GM12878 (cell line): Measurements from ENCODE around the gene DLST. TPM values are rescaled to one million over a fixed set of nuclear protein-coding genes. Genes with fewer than 3 reads are reported as not detected.

ENCODE experiments used
- ATAC-seq: fragments of 200-7000 bp; cut with Tn5 transposase; 3 replicates; pipeline ENCODE4 v1.9.1; 2020; ENCODE audit warnings: mild to moderate bottlenecking, moderate library complexity
- BruUV-seq: library from RNA; stranded (reverse); fragments of 400-500 nt; replicated peaks from 2 replicates; lab custom pipeline; 2021; lab: Mats Ljungman, UMichigan
- CTCF ChIA-PET: fragments of 300-600 bp; sonication (Branson Sonifier 250); formaldehyde crosslinking; extraction: SDS; loops from one replicate; lab custom pipeline; 2021; ENCODE audit warnings: inconsistent platforms; lab: Yijun Ruan, JAX
- POLR2A ChIA-PET: fragments of 350-600 bp; formaldehyde crosslinking; extraction: SDS; loops from one replicate; lab custom pipeline; 2021; ENCODE audit warnings: inconsistent platforms; lab: Charles Lee
- RAD21 ChIA-PET: fragments of 300-600 bp; sonication (Branson Sonifier 250); formaldehyde crosslinking; loops from one replicate; lab custom pipeline; 2023; ENCODE audit warnings: antibody characterized with exemption; ENCODE audit not compliant: unreplicated experiment; lab: Charles Lee
- SMC1A ChIA-PET: fragments of 300-600 bp; sonication (Branson Sonifier 250); formaldehyde crosslinking; loops from one replicate; lab custom pipeline; 2023; ENCODE audit not compliant: unreplicated experiment, uncharacterized antibody; lab: Charles Lee
- DNase-seq: peaks from one replicate; pipeline ENCODE4 v3.0.0-alpha.2; 2011; ENCODE audit warnings: low read depth, low spot score
- FAIRE-seq: peaks from 3 replicates; lab custom pipeline; 2011; peaks lifted over from hg19 to GRCh38; lab: Jason Lieb, UNC
- H2AFZ ChIP-seq: 2 replicates; pipeline ENCODE4 v1.6.0; 2011; ENCODE audit warnings: low read depth, low read length, control low read depth; ENCODE audit not compliant: control insufficient read depth
- H3K27ac ChIP-seq: 2 replicates; pipeline ENCODE4 v1.5.1; 2011; ENCODE audit warnings: control low read depth; ENCODE audit not compliant: control insufficient read depth, insufficient read depth
- H3K27me3 ChIP-seq, 2 experiments: replicated peaks in 1 of 2; 2 replicates each; pipeline versions ENCODE4 v1.6.0 to v1.6.1; 2011; ENCODE audit warnings: low read length in 1 of 2; ENCODE audit not compliant: control insufficient read depth in 2 of 2, insufficient read depth in 2 of 2
- H3K36me3 ChIP-seq, 2 experiments: 2 replicates each; pipeline ENCODE4 v1.5.1; 2011; ENCODE audit warnings: low read length in 1 of 2; ENCODE audit not compliant: control insufficient read depth in 2 of 2, insufficient read depth in 2 of 2
- H3K4me1 ChIP-seq: 2 replicates; pipeline ENCODE4 v1.6.1; 2011; ENCODE audit warnings: mild to moderate bottlenecking, low read length, moderate library complexity, mixed read lengths; ENCODE audit not compliant: control insufficient read depth, insufficient read depth
- H3K4me2 ChIP-seq: 2 replicates; pipeline ENCODE4 v1.6.0; 2011; ENCODE audit warnings: control low read depth; ENCODE audit not compliant: control insufficient read depth, insufficient read depth
- H3K4me3 ChIP-seq: fragments of 200-600 bp; sonication (generic); 2 replicates; pipeline ENCODE4 v1.5.1; 2016
- H3K79me2 ChIP-seq: 2 replicates; pipeline ENCODE4 v1.6.0; 2011; ENCODE audit warnings: low read length; ENCODE audit not compliant: control insufficient read depth, insufficient read depth
- H3K9ac ChIP-seq: 2 replicates; pipeline ENCODE4 v1.8.0; 2011; ENCODE audit warnings: low read length, control low read depth, mixed read lengths; ENCODE audit not compliant: control insufficient read depth, insufficient read depth
- H3K9me3 ChIP-seq: replicated peaks from 3 replicates; pipeline ENCODE4 v1.5.1; 2011; ENCODE audit warnings: mild to moderate bottlenecking, low read length; ENCODE audit not compliant: control insufficient read depth, insufficient read depth
- H4K20me1 ChIP-seq: 2 replicates; pipeline ENCODE4 v1.6.0; 2011; ENCODE audit not compliant: control insufficient read depth, insufficient read depth
- ATF7 ChIP-seq: fragments of 450-650 bp; IDR thresholded peaks from 2 replicates; pipeline ENCODE4 v1.6.1; 2016; ENCODE audit warnings: low read depth, mild to moderate bottlenecking
- CREB1 ChIP-seq: IDR thresholded peaks from 2 replicates; pipeline ENCODE4 v1.6.1; 2012; ENCODE audit warnings: low read depth, mild to moderate bottlenecking, inconsistent platforms
- ETV6 ChIP-seq, 2 experiments: fragments of 450-650 bp in 1 of 2; IDR thresholded peaks in 1 of 2; conservative IDR thresholded peaks in 1 of 2; 2 replicates each; pipeline ENCODE4 v1.6.1; 2014; ENCODE audit warnings: antibody characterized with exemption in 1 of 2, borderline replicate concordance in 1 of 2, low read depth in 1 of 2, mild to moderate bottlenecking in 1 of 2, moderate library complexity in 1 of 2
- EZH2 ChIP-seq: IDR thresholded peaks from 2 replicates; pipeline ENCODE4 v1.6.1; 2012; ENCODE audit warnings: low read depth, mild to moderate bottlenecking, control low read depth, inconsistent platforms, low read length, borderline replicate concordance; ENCODE audit not compliant: control insufficient read depth
- FOXK2 ChIP-seq: fragments of 450-650 bp; IDR thresholded peaks from 2 replicates; pipeline ENCODE4 v1.6.1; 2017; ENCODE audit warnings: mild to moderate bottlenecking, moderate library complexity
- HCFC1 ChIP-seq: fragments of 150-350 bp; IDR thresholded peaks from 2 replicates; pipeline ENCODE4 v1.6.1; 2014; ENCODE audit warnings: low read length
- HDGF ChIP-seq: fragments of 450-650 bp; IDR thresholded peaks from 2 replicates; pipeline ENCODE4 v1.6.1; 2016; ENCODE audit warnings: antibody characterized with exemption
- KDM1A ChIP-seq: fragments of 200-600 bp; sonication (generic); IDR thresholded peaks from 2 replicates; pipeline ENCODE4 v1.6.1; 2016; ENCODE audit warnings: borderline replicate concordance
- LARP7 ChIP-seq: fragments of 450-650 bp; IDR thresholded peaks from 2 replicates; pipeline ENCODE4 v1.6.1; 2017; ENCODE audit warnings: mild to moderate bottlenecking
- NBN ChIP-seq: fragments of 450-650 bp; IDR thresholded peaks from 2 replicates; pipeline ENCODE4 v1.6.1; 2016
- PKNOX1 ChIP-seq: fragments of 450-650 bp; IDR thresholded peaks from 2 replicates; pipeline ENCODE4 v1.6.1; 2016; ENCODE audit warnings: mild to moderate bottlenecking
- POLR2A ChIP-seq: IDR thresholded peaks from 2 replicates; pipeline ENCODE4 v1.6.1; 2011; ENCODE audit warnings: low read depth, mild to moderate bottlenecking, low read length
- POLR2AphosphoS5 ChIP-seq: IDR thresholded peaks from 2 replicates; pipeline ENCODE4 v1.6.1; 2011; ENCODE audit warnings: mild to moderate bottlenecking, low read length, inconsistent platforms
- SP1 ChIP-seq: IDR thresholded peaks from one replicate; pipeline ENCODE4 v1.6.1; 2011; ENCODE audit warnings: low read depth, low read length
- TARDBP ChIP-seq: IDR thresholded peaks from 2 replicates; pipeline ENCODE4 v1.6.1; 2016; ENCODE audit warnings: borderline replicate concordance
- TCF3 ChIP-seq: IDR thresholded peaks from 2 replicates; pipeline ENCODE4 v1.6.1; 2012; ENCODE audit warnings: low read depth, mild to moderate bottlenecking, low read length, borderline replicate concordance; ENCODE audit not compliant: insufficient read depth
- YBX1 ChIP-seq: fragments of 450-650 bp; IDR thresholded peaks from 2 replicates; pipeline ENCODE4 v1.6.1; 2016; ENCODE audit warnings: antibody characterized with exemption
- ZNF687 ChIP-seq: fragments of 450-650 bp; IDR thresholded peaks from 2 replicates; pipeline ENCODE4 v1.6.1; 2017; ENCODE audit warnings: mild to moderate bottlenecking, moderate library complexity
- WGBS: methylation state at CpG from one replicate; pipeline ENCODE4 v1.1.6; 2016; ENCODE audit warnings: low lambda C conversion rate; ENCODE audit not compliant: insufficient replicate concordance, insufficient coverage; ENCODE audit errors: missing lambda C conversion rate; 5-methylcytosine and 5-hydroxymethylcytosine counted together
- in situ Hi-C: fragments of 300-500 bp; cut with MboI; formaldehyde crosslinking; loops from 9 replicates; pipeline ENCODE4 v1.14.3; 2018; ENCODE audit warnings: mixed read lengths
- intact Hi-C: fragments of 100-400 bp; cut with micrococcal nuclease; formaldehyde crosslinking; loops from one replicate; pipeline ENCODE4 v1.14.2; 2022; ENCODE audit not compliant: unreplicated experiment
- polyA plus RNA-seq, 11 experiments: library from polyadenylated mRNA; depleted of rRNA in 4 of 11; unstranded in 6 of 11; stranded (reverse) in 5 of 11; fragments of >200 nt; fragmentation: Nextera tagmentation in 4 of 11; fragmentation: Illumina TruSeq in 1 of 11; extraction: Ambion mirVana in 4 of 11; extraction: Trizol in 1 of 11; gene quantifications; 1 replicate in 1 of 11; 2 replicates in 10 of 11; pipeline versions ENCODE4 v1.2.1 to v1.2.3, GENCODE V29; 2011 to 2016; ENCODE audit warnings: inconsistent platforms in 2 of 11, missing spikeins in 2 of 11, low read depth in 1 of 11
- total RNA-seq, 4 experiments: library from RNA; depleted of rRNA in 3 of 4; stranded (reverse); fragments of >200 nt in 3 of 4; fragmentation: Illumina TruSeq in 1 of 4; extraction: Trizol in 1 of 4; gene quantifications; 2 replicates each; pipeline versions ENCODE4 v1.2.1 to v1.2.3, GENCODE V29; 2013 to 2021

DLST gene
- total and polyA plus RNA-seq, 10 of the 15 experiments (the other 5 are each of a cell fraction or from before 2014, with no cell fraction given): 2.9 to 141 (median 67.7) TPM

GRCh38 chr14:74941676-74942097 lies 60.0 kb downstream of the DLST start:
- H3K27me3 ChIP-seq: no peaks in the 10 kb centered on the region
- ATAC-seq (peak; percentile 68), FAIRE-seq (peak; percentile 23), DNase-seq (no peak)
- peak overlapping the region; percentile 83 for H3K4me2 ChIP-seq
- ChIA-PET CTCF (interaction anchor here (0.6 to 9.1 kb wide), 9 partner anchors 12 to 360 kb away, joined by 3 to 129 read pairs (median 4); no protein-coding TSS in a partner anchor), POLR2A (interaction anchor here (0.5 to 2.2 kb wide), 12 partner anchors 8 to 302 kb away, joined by 3 to 8 read pairs (median 4); partner anchors contain the start of genes EIF2B2, PGF and RPS6KL1), RAD21 (interaction anchor here (0.9 to 1.9 kb wide), 9 partner anchors 9 to 354 kb away, joined by 3 to 8 read pairs (median 4); partner anchors contain the start of genes ACYP1 and EIF2B2), SMC1A (interaction anchor here (0.5 to 1.9 kb wide), 10 partner anchors 8 to 147 kb away, joined by 3 to 8 read pairs (median 4); partner anchors contain the start of gene ACYP1)
- intact Hi-C loops: loop anchor here (1.0 to 10.0 kb wide), 2 partner anchors 61 to 363 kb away; partner anchors contain the start of gene EIF2B2
- H4K20me1 ChIP-seq: no peaks in the 10 kb centered on the region
- WGBS: under 1% methylated on average over 13 of the region's 13 CpGs
- peak overlapping the region; percentile 48; the same call in 1 of the 2 replicates for H3K4me3 ChIP-seq
- in situ Hi-C loops: no loop called here
- no peaks in the 10 kb centered on the region for H3K79me2 ChIP-seq
- no peaks in the 10 kb centered on the region; the same call in 2 of the 3 replicates for H3K9me3 ChIP-seq
- peak overlapping the region; percentile 72 for H3K9ac ChIP-seq
- H2AFZ ChIP-seq: peak overlapping the region; percentile 84
- BruUV-seq: no TSS peak
- H3K4me1 ChIP-seq: peaks cover 43% of the 10 kb centered on the region
- TF ChIP-seq YBX1 (no peak), PKNOX1 (0 out of 2 replicates have a peak, but pooled peaks have one; percentile 16), EZH2 (no peak), LARP7 (no peak), HCFC1 (no peak), ETV6 (conservative IDR thresholded peaks at IDR 0.05 in 1 of 2, IDR thresholded peaks at IDR 0.05 in 1 of 2; ENCODE audit: borderline replicate concordance in 1 of 2, low read depth in 1 of 2) (no peak), TARDBP (no peak), FOXK2 (no peak), ATF7 (peak; percentile 88), POLR2A (peak; percentile 71), SP1 (peak; percentile 4), HDGF (0 out of 2 replicates have a peak, but pooled peaks have one; percentile 17), KDM1A (no peak), TCF3 (no peak), ZNF687 (0 out of 2 replicates have a peak, but pooled peaks have one; percentile 52), POLR2AphosphoS5 (peak; percentile 26; the same call in 1 of the 2 replicates), NBN (no peak), CREB1 (peak; percentile 11; the same call in 1 of the 2 replicates)
- TF ChIP-seq, all 136 proteins: peak for 8
- Histone ChIP-seq H3K36me3 (no peaks in the 10 kb centered on the region), H3K27ac (peak overlapping the region; percentile 55)
